SK-N-SH (cell line): ENCODE results near the gene UBAP1L. TPM values are rescaled to one million over a fixed set of nuclear protein-coding genes. Genes with fewer than 3 reads are reported as not detected.

Source experiments
- CTCF ChIA-PET: fragments of 300-600, 350-600 bp; formaldehyde crosslinking; extraction: SDS; loops from one replicate; lab custom pipeline; 2021; lab: Yijun Ruan, JAX
- POLR2A ChIA-PET: fragments of 350-600 bp; sonication (Branson Sonifier 250); formaldehyde crosslinking; extraction: SDS; loops from one replicate; lab custom pipeline; 2020; ENCODE audit warnings: antibody characterized with exemption, inconsistent platforms; lab: Yijun Ruan, JAX
- DNase-seq: peaks from one replicate; pipeline ENCODE4 v3.0.0; 2012
- H2AFZ ChIP-seq: fragments of 200-600 bp; sonication (generic); 2 replicates; pipeline ENCODE4 v1.8.1; 2016; ENCODE audit warnings: antibody characterized with exemption, mild to moderate bottlenecking, low read depth
- H3F3A ChIP-seq: fragments of 200-600 bp; sonication (generic); replicated peaks from 2 replicates; pipeline ENCODE3; 2016; ENCODE audit warnings: antibody characterized with exemption, mild to moderate bottlenecking; ENCODE audit not compliant: insufficient read depth
- H3K27ac ChIP-seq, 2 experiments: fragments of 200-500 bp in 1 of 2; fragments of 200-600 bp in 1 of 2; sonication (Bioruptor generic) in 1 of 2; sonication (generic), shearing (Covaris generic) in 1 of 2; 2 replicates each; pipeline versions ENCODE4 v1.5.1 to v1.6.1; 2014 to 2016; ENCODE audit warnings: low read depth in 2 of 2, inconsistent platforms in 1 of 2, low read length in 1 of 2, mild to moderate bottlenecking in 1 of 2, mixed read lengths in 1 of 2
- H3K27me3 ChIP-seq: fragments of 200-600 bp; sonication (generic), shearing (Covaris generic); 2 replicates; pipeline ENCODE4 v1.6.1; 2016; ENCODE audit warnings: mixed run types; ENCODE audit not compliant: insufficient read depth
- H3K36me3 ChIP-seq, 2 experiments: fragments of 200-500 bp in 1 of 2; fragments of 200-600 bp in 1 of 2; sonication (Bioruptor generic) in 1 of 2; sonication (generic) in 1 of 2; replicated peaks in 1 of 2; 2 replicates each; pipeline versions ENCODE3 to v1.5.1; 2014 to 2016; ENCODE audit warnings: low read length in 1 of 2, mild to moderate bottlenecking in 1 of 2; ENCODE audit not compliant: insufficient read depth in 2 of 2, control insufficient read depth in 1 of 2
- H3K4me1 ChIP-seq, 2 experiments: fragments of 200-500 bp in 1 of 2; fragments of 200-600 bp in 1 of 2; sonication (Bioruptor generic) in 1 of 2; sonication (generic), shearing (Covaris generic) in 1 of 2; 2 replicates each; pipeline versions ENCODE4 v1.5.1 to v1.6.1; 2014 to 2016; ENCODE audit warnings: low read depth in 1 of 2, low read length in 1 of 2, mixed run types in 1 of 2; ENCODE audit not compliant: insufficient read depth in 2 of 2, control insufficient read depth in 1 of 2
- H3K4me2 ChIP-seq: fragments of 200-600 bp; sonication (generic), shearing (Covaris generic); 2 replicates; pipeline ENCODE4 v1.6.1; 2017; ENCODE audit warnings: mixed run types
- H3K4me3 ChIP-seq, 2 experiments: fragments of 200-500 bp in 1 of 2; fragments of 200-600 bp in 1 of 2; sonication (Bioruptor generic) in 1 of 2; sonication (generic), shearing (Covaris generic) in 1 of 2; 2 replicates each; pipeline versions ENCODE4 v1.5.1 to v1.8.1; 2014 to 2016; ENCODE audit warnings: low read depth in 2 of 2, inconsistent platforms in 1 of 2, low read length in 1 of 2, mild to moderate bottlenecking in 1 of 2, mixed read lengths in 1 of 2, moderate library complexity in 1 of 2
- H3K79me2 ChIP-seq: fragments of 200-600 bp; sonication (generic); 2 replicates; pipeline ENCODE4 v1.8.1; 2017; ENCODE audit warnings: mild to moderate bottlenecking; ENCODE audit not compliant: insufficient read depth
- H3K9ac ChIP-seq: fragments of 200-600 bp; sonication (generic); 2 replicates; pipeline ENCODE4 v1.6.1; 2017; ENCODE audit warnings: mixed run types
- H3K9me2 ChIP-seq: fragments of 200-600 bp; sonication (generic); 2 replicates; pipeline ENCODE4 v1.6.1; 2017; ENCODE audit warnings: mixed run types
- H3K9me3 ChIP-seq: fragments of 200-600 bp; sonication (generic); 2 replicates; pipeline ENCODE4 v1.6.1; 2017; ENCODE audit warnings: mixed run types, mild to moderate bottlenecking, moderate library complexity
- H4K20me1 ChIP-seq: fragments of 200-600 bp; sonication (generic); 2 replicates; pipeline ENCODE4 v1.6.1; 2017; ENCODE audit warnings: mild to moderate bottlenecking, mixed run types; ENCODE audit not compliant: insufficient read depth
- CHD2 ChIP-seq: fragments of 150-350 bp; IDR thresholded peaks from 2 replicates; pipeline ENCODE4 v1.6.1; 2018; ENCODE audit warnings: low read length; ENCODE audit not compliant: partially characterized antibody
- ELF1 ChIP-seq: IDR thresholded peaks from 2 replicates; pipeline ENCODE4 v1.4.0; 2012
- EP300 ChIP-seq, 2 experiments: IDR thresholded peaks; 2 replicates each; pipeline versions ENCODE4 v1.4.0 to v1.6.1; 2012; ENCODE audit warnings: borderline replicate concordance in 1 of 2, low read depth in 1 of 2, low read length in 1 of 2
- FOSL2 ChIP-seq: IDR thresholded peaks from 2 replicates; pipeline ENCODE4 v1.4.0; 2012; ENCODE audit warnings: low read depth, mild to moderate bottlenecking, moderate library complexity, borderline replicate concordance
- FOXJ3 ChIP-seq: sonication (generic); formaldehyde crosslinking; IDR thresholded peaks from 2 replicates; pipeline ENCODE4 v1.5.1; 2020; ENCODE audit warnings: mild to moderate bottlenecking, missing genetic modification reagents
- GABPA ChIP-seq: IDR thresholded peaks from 2 replicates; pipeline ENCODE4 v1.4.0; 2012; ENCODE audit warnings: low read depth, mild to moderate bottlenecking
- GATA2 ChIP-seq: sonication (generic); formaldehyde crosslinking; IDR thresholded peaks from 2 replicates; pipeline ENCODE4 v1.5.0; 2020; ENCODE audit warnings: mild to moderate bottlenecking, missing genetic modification reagents
- JUND ChIP-seq: IDR thresholded peaks from 2 replicates; pipeline ENCODE4 v1.4.0; 2012
- MAX ChIP-seq: IDR thresholded peaks from 2 replicates; pipeline ENCODE4 v1.4.0; 2012; ENCODE audit warnings: low read depth
- NFIC ChIP-seq: IDR thresholded peaks from 2 replicates; pipeline ENCODE4 v1.4.0; 2012; ENCODE audit warnings: borderline replicate concordance
- NRF1 ChIP-seq: IDR thresholded peaks from 2 replicates; pipeline ENCODE4 v1.6.1; 2012; ENCODE audit warnings: low read depth, mild to moderate bottlenecking, low read length
- RAD21 ChIP-seq: IDR thresholded peaks from 2 replicates; pipeline ENCODE4 v1.6.1; 2012; ENCODE audit warnings: mild to moderate bottlenecking, low read length
- RCOR1 ChIP-seq: fragments of 150-350 bp; IDR thresholded peaks from 2 replicates; pipeline ENCODE4 v1.6.1; 2017; ENCODE audit warnings: antibody characterized with exemption, low read length
- RFX5 ChIP-seq: IDR thresholded peaks from 2 replicates; pipeline ENCODE4 v1.6.1; 2012; ENCODE audit warnings: mild to moderate bottlenecking, improper control_type of control experiment, low read length
- SIN3A ChIP-seq: IDR thresholded peaks from 2 replicates; pipeline ENCODE4 v1.6.1; 2012; ENCODE audit warnings: low read depth, mild to moderate bottlenecking, low read length, moderate library complexity, borderline replicate concordance
- TAF1 ChIP-seq: IDR thresholded peaks from 2 replicates; pipeline ENCODE4 v1.6.1; 2012; ENCODE audit warnings: low read depth, mild to moderate bottlenecking, low read length, moderate library complexity, borderline replicate concordance
- TCF12 ChIP-seq: IDR thresholded peaks from 2 replicates; pipeline ENCODE4 v1.4.0; 2012
- USF2 ChIP-seq: fragments of 150-350 bp; IDR thresholded peaks from 2 replicates; pipeline ENCODE4 v1.6.1; 2017; ENCODE audit warnings: antibody characterized with exemption, low read length, low read depth, borderline replicate concordance
- YY1 ChIP-seq: IDR thresholded peaks from 2 replicates; pipeline ENCODE4 v1.4.0; 2012; ENCODE audit warnings: low read depth, mild to moderate bottlenecking
- WGBS: methylation state at CpG from one replicate; pipeline ENCODE4 v1.1.6; 2017; ENCODE audit warnings: low lambda C conversion rate; 5-methylcytosine and 5-hydroxymethylcytosine counted together
- polyA plus RNA-seq, 3 experiments: library from polyadenylated mRNA; depleted of rRNA; stranded (reverse); fragments of >200 nt; gene quantifications; 2 replicates each; pipeline ENCODE4 v1.2.3, GENCODE V29; 2012

Gene UBAP1L
- polyA plus RNA-seq, 1 of the 3 experiments (the other 2 are of a cell fraction): 1.8 TPM

DNA sequence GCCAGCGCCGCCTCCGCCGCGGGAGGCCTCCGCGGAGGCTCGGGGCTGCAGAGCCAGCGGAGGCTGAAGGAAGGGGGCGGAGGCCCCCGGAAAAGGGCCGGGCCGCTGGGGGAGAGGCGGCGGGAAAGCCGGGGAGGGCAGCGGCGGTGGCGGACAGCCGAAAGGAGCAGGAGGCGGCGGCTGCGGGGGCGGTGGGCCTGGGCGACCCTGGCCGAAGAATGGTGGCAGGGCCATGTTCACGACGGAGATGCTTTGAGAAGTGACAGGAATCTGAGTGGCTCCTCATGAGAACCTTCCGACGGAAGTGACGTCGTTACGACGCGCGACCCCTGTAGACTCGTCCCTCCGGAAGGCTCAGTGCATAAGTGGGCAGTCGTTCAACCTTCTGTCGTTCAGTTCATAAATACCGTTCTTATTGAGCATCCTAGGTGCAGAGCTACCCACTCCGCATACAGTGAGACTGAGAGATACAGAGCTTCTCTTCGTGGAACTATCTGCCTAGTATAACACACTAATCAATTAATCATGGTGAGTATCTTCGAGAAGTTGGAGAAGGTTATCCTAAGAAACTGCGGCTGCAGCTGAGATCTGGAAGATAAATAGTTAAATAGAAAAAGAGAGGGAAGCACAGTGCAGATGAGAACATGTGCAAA lies 18.7 kb upstream of the UBAP1L start, which contains the start of gene PDCD7 (continued):
- TF ChIP-seq EP300 (IDR thresholded peaks at IDR 0.05; ENCODE audit: borderline replicate concordance in 1 of 2, low read depth in 1 of 2, low read length in 1 of 2): 0 out of 4 replicates have a peak, but pooled peaks of 1 of the 2 experiments have one; percentile 26
- no peak for TF ChIP-seq RAD21
- no peak for TF ChIP-seq USF2
- peak; percentile 71; the same call in 1 of the 2 replicates for TF ChIP-seq ELF1
- peak; percentile 18; the same call in 1 of the 2 replicates for TF ChIP-seq GATA2 (CRISPR knock-in tag)
- peak; percentile 90 for TF ChIP-seq GABPA
- TF ChIP-seq TAF1: peak; percentile 88
- no peak for TF ChIP-seq FOSL2
- no peak for TF ChIP-seq NRF1
- TF ChIP-seq FOXJ3 (CRISPR knock-in tag): no peak
- TF ChIP-seq RCOR1: no peak

GRCh38 chr15:65132878-65133547 lies 18.0 kb upstream of the UBAP1L start:
- Histone ChIP-seq H2AFZ (no peak overlapping the region), H3K27ac (peak overlapping the region; percentile 82 to 88; a peak in 3 of 4 replicates), H3K4me3 (peak overlapping the region; percentile 73 to 80)
- peak; percentile 80 for DNase-seq
- WGBS: 0% methylated on average over 20 of the region's 93 CpGs
- no peak for TF ChIP-seq USF2
- TF ChIP-seq RFX5: no peak
- no peak for TF ChIP-seq NFIC
- no peak for TF ChIP-seq JUND
- TF ChIP-seq GATA2 (CRISPR knock-in tag): no peak
- no peak for TF ChIP-seq TCF12
- peak; percentile 38 for TF ChIP-seq CHD2
- no peak for TF ChIP-seq RCOR1
- TF ChIP-seq SIN3A: peak; percentile 28; the same call in 1 of the 2 replicates
- no peak for TF ChIP-seq MAX
- no peak; the same call in 1 of the 2 replicates for TF ChIP-seq TAF1
- no peak for TF ChIP-seq YY1
- TF ChIP-seq EP300 (IDR thresholded peaks at IDR 0.05; ENCODE audit: borderline replicate concordance in 1 of 2, low read depth in 1 of 2, low read length in 1 of 2): no peak
- peak; percentile 33; the same call in 1 of the 2 replicates for TF ChIP-seq NRF1
- TF ChIP-seq, all 33 proteins: peak for 3
- no peaks in the 10 kb centered on the region for H3K27me3 ChIP-seq
- CTCF ChIA-PET: no interaction called here
- no peaks in the 10 kb centered on the region for H3K9me3 ChIP-seq
- peaks cover 0 to 6% of the 10 kb centered on the region in 2 experiments; a peak in 1 of 4 replicates for H3K4me1 ChIP-seq
- H3K4me2 ChIP-seq: peak overlapping the region; percentile 98
- peaks cover 46% of the 10 kb centered on the region for H3K79me2 ChIP-seq
- H3K9ac ChIP-seq: peak overlapping the region; percentile 88
- H3F3A ChIP-seq: no peaks in the 10 kb centered on the region
- POLR2A ChIA-PET: interaction anchor here (0.5 to 0.9 kb wide), 2 partner anchors 172 to 817 kb away, joined by 3 to 5 read pairs; partner anchors contain the start of gene RNU5B-1
- H3K36me3 ChIP-seq: peaks cover 14 to 17% of the 10 kb centered on the region in 2 experiments
- peaks cover 27% of the 10 kb centered on the region for H4K20me1 ChIP-seq
- H3K9me2 ChIP-seq: no peaks in the 10 kb centered on the region
